SK-N-SH (cell line): ENCODE measurements around the gene NEGR1. TPM values are rescaled to one million over a fixed set of nuclear protein-coding genes. Genes with fewer than 3 reads are reported as not detected.
"Not testable (repeated sequence)": the region's sequence is repeated elsewhere in the genome, so short reads cannot be mapped to it uniquely, and the experiment has no call there.

Source experiments
- CTCF ChIA-PET: fragments of 300-600, 350-600 bp; formaldehyde crosslinking; extraction: SDS; loops from one replicate; lab custom pipeline; 2021; lab: Yijun Ruan, JAX
- POLR2A ChIA-PET: fragments of 350-600 bp; sonication (Branson Sonifier 250); formaldehyde crosslinking; extraction: SDS; loops from one replicate; lab custom pipeline; 2020; ENCODE audit warnings: antibody characterized with exemption, inconsistent platforms; lab: Yijun Ruan, JAX
- DNase-seq: peaks from one replicate; pipeline ENCODE4 v3.0.0; 2012
- H2AFZ ChIP-seq: fragments of 200-600 bp; sonication (generic); 2 replicates; pipeline ENCODE4 v1.8.1; 2016; ENCODE audit warnings: antibody characterized with exemption, mild to moderate bottlenecking, low read depth
- H3F3A ChIP-seq: fragments of 200-600 bp; sonication (generic); replicated peaks from 2 replicates; pipeline ENCODE3; 2016; ENCODE audit warnings: antibody characterized with exemption, mild to moderate bottlenecking; ENCODE audit not compliant: insufficient read depth
- H3K27ac ChIP-seq, 2 experiments: fragments of 200-500 bp in 1 of 2; fragments of 200-600 bp in 1 of 2; sonication (Bioruptor generic) in 1 of 2; sonication (generic), shearing (Covaris generic) in 1 of 2; 2 replicates each; pipeline versions ENCODE4 v1.5.1 to v1.6.1; 2014 to 2016; ENCODE audit warnings: low read depth in 2 of 2, inconsistent platforms in 1 of 2, low read length in 1 of 2, mild to moderate bottlenecking in 1 of 2, mixed read lengths in 1 of 2
- H3K27me3 ChIP-seq: fragments of 200-600 bp; sonication (generic), shearing (Covaris generic); 2 replicates; pipeline ENCODE4 v1.6.1; 2016; ENCODE audit warnings: mixed run types; ENCODE audit not compliant: insufficient read depth
- H3K36me3 ChIP-seq, 2 experiments: fragments of 200-500 bp in 1 of 2; fragments of 200-600 bp in 1 of 2; sonication (Bioruptor generic) in 1 of 2; sonication (generic) in 1 of 2; replicated peaks in 1 of 2; 2 replicates each; pipeline versions ENCODE3 to v1.5.1; 2014 to 2016; ENCODE audit warnings: low read length in 1 of 2, mild to moderate bottlenecking in 1 of 2; ENCODE audit not compliant: insufficient read depth in 2 of 2, control insufficient read depth in 1 of 2
- H3K4me1 ChIP-seq, 2 experiments: fragments of 200-500 bp in 1 of 2; fragments of 200-600 bp in 1 of 2; sonication (Bioruptor generic) in 1 of 2; sonication (generic), shearing (Covaris generic) in 1 of 2; 2 replicates each; pipeline versions ENCODE4 v1.5.1 to v1.6.1; 2014 to 2016; ENCODE audit warnings: low read depth in 1 of 2, low read length in 1 of 2, mixed run types in 1 of 2; ENCODE audit not compliant: insufficient read depth in 2 of 2, control insufficient read depth in 1 of 2
- H3K4me2 ChIP-seq: fragments of 200-600 bp; sonication (generic), shearing (Covaris generic); 2 replicates; pipeline ENCODE4 v1.6.1; 2017; ENCODE audit warnings: mixed run types
- H3K4me3 ChIP-seq, 2 experiments: fragments of 200-500 bp in 1 of 2; fragments of 200-600 bp in 1 of 2; sonication (Bioruptor generic) in 1 of 2; sonication (generic), shearing (Covaris generic) in 1 of 2; 2 replicates each; pipeline versions ENCODE4 v1.5.1 to v1.8.1; 2014 to 2016; ENCODE audit warnings: low read depth in 2 of 2, inconsistent platforms in 1 of 2, low read length in 1 of 2, mild to moderate bottlenecking in 1 of 2, mixed read lengths in 1 of 2, moderate library complexity in 1 of 2
- H3K79me2 ChIP-seq: fragments of 200-600 bp; sonication (generic); 2 replicates; pipeline ENCODE4 v1.8.1; 2017; ENCODE audit warnings: mild to moderate bottlenecking; ENCODE audit not compliant: insufficient read depth
- H3K9ac ChIP-seq: fragments of 200-600 bp; sonication (generic); 2 replicates; pipeline ENCODE4 v1.6.1; 2017; ENCODE audit warnings: mixed run types
- H3K9me2 ChIP-seq: fragments of 200-600 bp; sonication (generic); 2 replicates; pipeline ENCODE4 v1.6.1; 2017; ENCODE audit warnings: mixed run types
- H3K9me3 ChIP-seq: fragments of 200-600 bp; sonication (generic); 2 replicates; pipeline ENCODE4 v1.6.1; 2017; ENCODE audit warnings: mixed run types, mild to moderate bottlenecking, moderate library complexity
- H4K20me1 ChIP-seq: fragments of 200-600 bp; sonication (generic); 2 replicates; pipeline ENCODE4 v1.6.1; 2017; ENCODE audit warnings: mild to moderate bottlenecking, mixed run types; ENCODE audit not compliant: insufficient read depth
- CHD2 ChIP-seq: fragments of 150-350 bp; IDR thresholded peaks from 2 replicates; pipeline ENCODE4 v1.6.1; 2018; ENCODE audit warnings: low read length; ENCODE audit not compliant: partially characterized antibody
- ELF1 ChIP-seq: IDR thresholded peaks from 2 replicates; pipeline ENCODE4 v1.4.0; 2012
- EZH2phosphoT487 ChIP-seq: fragments of 200-600 bp; sonication (generic); IDR thresholded peaks from 2 replicates; pipeline ENCODE4 v1.6.1; 2017; ENCODE audit warnings: low read depth, mixed run types, mild to moderate bottlenecking, antibody characterized with exemption, moderate library complexity, borderline replicate concordance
- FOXM1 ChIP-seq: IDR thresholded peaks from 2 replicates; pipeline ENCODE4 v1.4.0; 2012; ENCODE audit warnings: low read depth, mild to moderate bottlenecking
- MXI1 ChIP-seq: IDR thresholded peaks from 2 replicates; pipeline ENCODE4 v1.6.1; 2012; ENCODE audit warnings: mild to moderate bottlenecking, low read depth, low read length, improper control_type of control experiment
- NRF1 ChIP-seq: IDR thresholded peaks from 2 replicates; pipeline ENCODE4 v1.6.1; 2012; ENCODE audit warnings: low read depth, mild to moderate bottlenecking, low read length
- RXRA ChIP-seq: IDR thresholded peaks from 2 replicates; pipeline ENCODE4 v1.4.0; 2012; ENCODE audit warnings: low read depth, mild to moderate bottlenecking, borderline replicate concordance
- TEAD4 ChIP-seq: IDR thresholded peaks from 2 replicates; pipeline ENCODE4 v1.4.0; 2012; ENCODE audit warnings: mild to moderate bottlenecking, borderline replicate concordance; ENCODE audit not compliant: insufficient read depth
- USF1 ChIP-seq: IDR thresholded peaks from 2 replicates; pipeline ENCODE4 v1.4.0; 2012; ENCODE audit warnings: low read depth, borderline replicate concordance
- USF2 ChIP-seq: fragments of 150-350 bp; IDR thresholded peaks from 2 replicates; pipeline ENCODE4 v1.6.1; 2017; ENCODE audit warnings: antibody characterized with exemption, low read length, low read depth, borderline replicate concordance
- YY1 ChIP-seq: IDR thresholded peaks from 2 replicates; pipeline ENCODE4 v1.4.0; 2012; ENCODE audit warnings: low read depth, mild to moderate bottlenecking
- WGBS: methylation state at CpG from one replicate; pipeline ENCODE4 v1.1.6; 2017; ENCODE audit warnings: low lambda C conversion rate; 5-methylcytosine and 5-hydroxymethylcytosine counted together
- polyA plus RNA-seq, 3 experiments: library from polyadenylated mRNA; depleted of rRNA; stranded (reverse); fragments of >200 nt; gene quantifications; 2 replicates each; pipeline ENCODE4 v1.2.3, GENCODE V29; 2012
- TF ChIP-seq, protein P1 (sequence below): IDR thresholded peaks from 2 replicates; pipeline ENCODE4; 2012

The NEGR1 gene
- polyA plus RNA-seq, 1 of the 3 experiments (the other 2 are of a cell fraction), result 0.21 TPM

DNA sequence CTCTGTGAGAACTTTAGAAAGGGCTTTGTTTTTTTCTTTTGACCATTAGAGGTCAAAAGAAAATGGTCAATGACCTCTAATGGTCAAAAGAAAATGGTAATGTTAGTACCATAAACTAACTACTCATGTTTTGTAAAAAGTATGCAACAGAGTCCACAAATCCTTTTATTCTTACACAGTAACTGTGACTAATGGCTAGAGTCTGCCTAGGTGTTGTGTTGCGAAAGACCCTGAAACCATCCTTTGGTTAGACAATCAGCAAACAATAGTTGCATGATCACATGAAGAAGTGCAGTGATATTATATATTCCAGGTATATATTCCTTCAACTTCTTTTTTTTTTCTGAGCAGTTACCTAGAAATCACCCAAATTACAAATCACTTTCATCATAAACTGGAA lies 40.9 kb downstream of the NEGR1 start (continued):
- TF ChIP-seq RXRA (no peak), NRF1 (no peak), CHD2 (no peak), EZH2phosphoT487 (no peak), TEAD4 (no peak), USF2 (no peak), FOXM1 (no peak), USF1 (no peak), ELF1 (no peak)
- TF ChIP-seq, protein P1, sequence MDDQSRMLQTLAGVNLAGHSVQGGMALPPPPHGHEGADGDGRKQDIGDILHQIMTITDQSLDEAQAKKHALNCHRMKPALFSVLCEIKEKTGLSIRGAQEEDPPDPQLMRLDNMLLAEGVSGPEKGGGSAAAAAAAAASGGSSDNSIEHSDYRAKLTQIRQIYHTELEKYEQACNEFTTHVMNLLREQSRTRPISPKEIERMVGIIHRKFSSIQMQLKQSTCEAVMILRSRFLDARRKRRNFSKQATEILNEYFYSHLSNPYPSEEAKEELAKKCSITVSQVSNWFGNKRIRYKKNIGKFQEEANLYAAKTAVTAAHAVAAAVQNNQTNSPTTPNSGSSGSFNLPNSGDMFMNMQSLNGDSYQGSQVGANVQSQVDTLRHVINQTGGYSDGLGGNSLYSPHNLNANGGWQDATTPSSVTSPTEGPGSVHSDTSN, result no peak

- H3K9me2 ChIP-seq, CTCF ChIA-PET, H3K4me1 ChIP-seq, H3K9me3 ChIP-seq, POLR2A ChIA-PET, H3K27me3 ChIP-seq, H3K4me3 ChIP-seq, H3K79me2 ChIP-seq, H3K27ac ChIP-seq, H3K36me3 ChIP-seq, H3K4me2 ChIP-seq, H4K20me1 ChIP-seq, H2AFZ ChIP-seq, DNase-seq, H3F3A ChIP-seq, H3K9ac ChIP-seq: not testable (repeated sequence)
These were observed 46.4 kb downstream of the NEGR1 start for GRCh38 chr1:72235931-72236330.

- no peaks in the 10 kb centered on the region; the same call in 1 of the 2 replicates for H3K9me2 ChIP-seq
- H3F3A ChIP-seq, result peaks cover 4% of the 10 kb centered on the region
- DNase-seq, result no peak
- H3K4me1 ChIP-seq, result no peaks in the 10 kb centered on the region
- POLR2A ChIA-PET, result no interaction called here
- no peak overlapping the region for H3K4me2 ChIP-seq
- CTCF ChIA-PET, result no interaction called here
- no peak overlapping the region for H3K4me3 ChIP-seq
- H3K79me2 ChIP-seq, result no peaks in the 10 kb centered on the region
- no peaks in the 10 kb centered on the region for H4K20me1 ChIP-seq
- no peaks in the 10 kb centered on the region for H3K9me3 ChIP-seq
- WGBS, result 76% methylated on average over 7 of the region's 7 CpGs
- H3K36me3 ChIP-seq, result no peaks in the 10 kb centered on the region
- H3K27me3 ChIP-seq, result no peaks in the 10 kb centered on the region
- no peak for TF ChIP-seq MXI1
- TF ChIP-seq YY1, result no peak
- no peak overlapping the region for H3K27ac ChIP-seq
- H3K9ac ChIP-seq, result no peak overlapping the region
- no peak overlapping the region for H2AFZ ChIP-seq
These were observed 47.3 kb downstream of the NEGR1 start for GRCh38 chr1:72235062-72235461.
